Neuronal stem cell (in vitro differentiated cells): ENCODE measurements around the gene SHISAL1.

ENCODE experiments used
- DNase-seq: peaks from one replicate; pipeline ENCODE4 v3.0.0-alpha.2; 2013; ENCODE audit warnings: low spot score
- H2AFZ ChIP-seq: one replicate; pipeline ENCODE4 v1.6.1; 2013; ENCODE audit warnings: mild to moderate bottlenecking, low read length, inconsistent platforms
- H2AK5ac ChIP-seq: 2 replicates; pipeline ENCODE4 v1.6.1; 2013; ENCODE audit warnings: low read depth, mild to moderate bottlenecking, inconsistent platforms, low read length, moderate library complexity, mixed read lengths
- H2BK120ac ChIP-seq: 2 replicates; pipeline ENCODE4 v1.6.1; 2013; ENCODE audit warnings: low read depth, mild to moderate bottlenecking, inconsistent platforms, low read length, moderate library complexity, mixed read lengths
- H2BK12ac ChIP-seq: one replicate; pipeline ENCODE4 v1.6.1; 2013; ENCODE audit warnings: low read length, inconsistent platforms
- H2BK15ac ChIP-seq: 2 replicates; pipeline ENCODE4 v1.6.1; 2013; ENCODE audit warnings: mild to moderate bottlenecking, low read length, inconsistent platforms, mixed read lengths
- H2BK5ac ChIP-seq: one replicate; pipeline ENCODE4 v1.6.1; 2013; ENCODE audit warnings: inconsistent platforms, mild to moderate bottlenecking, low read length, moderate library complexity
- H3K14ac ChIP-seq: one replicate; pipeline ENCODE4 v1.6.1; 2013; ENCODE audit warnings: low read length, inconsistent platforms
- H3K18ac ChIP-seq: 2 replicates; pipeline ENCODE4 v1.6.1; 2013; ENCODE audit warnings: low read length, inconsistent platforms
- H3K23ac ChIP-seq: 2 replicates; pipeline ENCODE4 v1.6.1; 2013; ENCODE audit warnings: low read depth, mild to moderate bottlenecking, mixed read lengths, low read length, inconsistent platforms; ENCODE audit not compliant: poor library complexity
- H3K27ac ChIP-seq: replicated peaks from 3 replicates; pipeline ENCODE4 v1.5.1; 2013; ENCODE audit warnings: low read length, inconsistent platforms
- H3K27me3 ChIP-seq, 3 experiments: 2 replicates each; pipeline ENCODE4 v1.6.1; 2013; ENCODE audit warnings: low read length in 3 of 3, mild to moderate bottlenecking in 2 of 3, inconsistent platforms in 1 of 3, low read depth in 1 of 3, mixed read lengths in 1 of 3, moderate library complexity in 1 of 3; ENCODE audit not compliant: control insufficient read depth in 3 of 3, insufficient read depth in 3 of 3
- H3K36me3 ChIP-seq, 2 donors: replicated peaks in 1 of 2; 2 replicates each; pipeline ENCODE4 v1.6.1; 2013; ENCODE audit warnings: low read length in 2 of 2; ENCODE audit not compliant: control insufficient read depth in 2 of 2, insufficient read depth in 2 of 2
- H3K4ac ChIP-seq: 2 replicates; pipeline ENCODE4 v1.6.1; 2013; ENCODE audit warnings: inconsistent platforms, mild to moderate bottlenecking, low read length, moderate library complexity
- H3K4me1 ChIP-seq, 2 donors: 1 replicate in 1 of 2; 2 replicates in 1 of 2; pipeline ENCODE4 v1.6.1; 2013; ENCODE audit warnings: low read length in 2 of 2, low read depth in 1 of 2; ENCODE audit not compliant: control insufficient read depth in 2 of 2, insufficient read depth in 1 of 2
- H3K4me2 ChIP-seq: one replicate; pipeline ENCODE4 v1.6.1; 2013; ENCODE audit warnings: mild to moderate bottlenecking, low read length, inconsistent platforms; ENCODE audit not compliant: insufficient read depth, poor library complexity, severe bottlenecking
- H3K4me3 ChIP-seq, 2 donors: 2 replicates each; pipeline ENCODE4 v1.5.1; 2013; ENCODE audit warnings: low read length in 2 of 2, mild to moderate bottlenecking in 2 of 2, inconsistent platforms in 1 of 2, moderate library complexity in 1 of 2
- H3K79me1 ChIP-seq: one replicate; pipeline ENCODE4 v1.6.1; 2013; ENCODE audit warnings: low read depth, mild to moderate bottlenecking, inconsistent platforms, low read length, moderate library complexity
- H3K9ac ChIP-seq: one replicate; pipeline ENCODE4 v1.6.1; 2013; ENCODE audit warnings: mild to moderate bottlenecking, low read depth, low read length, inconsistent platforms; ENCODE audit not compliant: poor library complexity
- H3K9me3 ChIP-seq, 2 donors: replicated peaks in 1 of 2; 2 replicates each; pipeline versions ENCODE3 to v1.6.1; 2013; ENCODE audit warnings: low read length in 2 of 2, mild to moderate bottlenecking in 2 of 2, inconsistent platforms in 1 of 2, low read depth in 1 of 2, mixed read lengths in 1 of 2, moderate library complexity in 1 of 2; ENCODE audit not compliant: control insufficient read depth in 2 of 2, insufficient read depth in 1 of 2
- H4K8ac ChIP-seq: one replicate; pipeline ENCODE4 v1.6.1; 2013; ENCODE audit warnings: low read depth, mild to moderate bottlenecking, inconsistent platforms, low read length, moderate library complexity
- H4K91ac ChIP-seq: one replicate; pipeline ENCODE4 v1.6.1; 2013; ENCODE audit warnings: low read length, low read depth, mild to moderate bottlenecking, inconsistent platforms; ENCODE audit not compliant: poor library complexity
- WGBS, 2 donors: extraction: QIAGEN DNeasy Blood & Tissue Kit; methylation state at CpG; one replicate each; pipeline ENCODE4 v1.1.7; 2013; ENCODE audit warnings: missing lambda C conversion rate in 2 of 2, mixed read lengths in 1 of 2; ENCODE audit not compliant: insufficient read length in 2 of 2, insufficient replicate concordance in 1 of 2; ENCODE audit errors: extremely low coverage in 2 of 2; 5-methylcytosine and 5-hydroxymethylcytosine counted together

The SHISAL1 gene

DNA sequence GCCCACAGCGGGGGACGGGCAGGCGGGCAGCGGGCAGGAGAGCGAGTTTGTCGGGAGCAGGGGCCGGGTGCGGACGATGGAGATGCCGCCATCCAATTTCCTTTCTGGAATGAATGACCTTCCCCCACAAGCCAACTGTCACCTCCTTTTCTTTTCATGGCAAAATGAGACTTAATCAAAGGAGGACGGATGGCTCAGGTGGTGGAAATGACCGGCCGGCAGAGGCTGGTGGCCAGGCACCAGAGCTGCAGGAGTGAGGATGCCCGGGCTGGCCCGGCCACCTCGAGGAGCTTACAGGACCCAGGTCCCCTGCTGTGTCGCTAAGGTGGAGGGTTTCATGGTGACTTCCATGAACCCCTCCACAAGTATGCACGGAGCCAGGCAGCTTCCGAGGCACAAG, 11.7 kb downstream of the SHISAL1 start:
- H3K27ac ChIP-seq, result no peak overlapping the region
- peak overlapping the region; percentile 80 for H3K9ac ChIP-seq
- H3K18ac ChIP-seq, result peak overlapping the region; percentile 93
- H4K91ac ChIP-seq, result no peak overlapping the region
- WGBS, 2 donors, result no CpG with 5 or more reads among the region's 19 CpGs
- H3K79me1 ChIP-seq, result no peaks in the 10 kb centered on the region
- H2BK15ac ChIP-seq, result peak overlapping the region; percentile 99
- no peak overlapping the region for H2AFZ ChIP-seq
- no peak for DNase-seq
- H2BK120ac ChIP-seq, result no peak overlapping the region
- H3K36me3 ChIP-seq, result no peaks in the 10 kb centered on the region
- peaks cover 43 to 46% of the 10 kb centered on the region in 2 donors for H3K4me1 ChIP-seq
- H3K4ac ChIP-seq, result peak overlapping the region; percentile 40
- no peak overlapping the region for H3K4me3 ChIP-seq
- H2BK5ac ChIP-seq, result peak overlapping the region; percentile 57
- H3K23ac ChIP-seq, result no peak overlapping the region
- peaks cover 0 to 2% of the 10 kb centered on the region in 2 donors for H3K9me3 ChIP-seq
- H4K8ac ChIP-seq, result no peak overlapping the region
- H3K14ac ChIP-seq, result peak overlapping the region; percentile 67
- H2BK12ac ChIP-seq, result peak overlapping the region; percentile 96
- peak overlapping the region; percentile 95 for H2AK5ac ChIP-seq
- no peaks in the 10 kb centered on the region for H3K27me3 ChIP-seq
- H3K4me2 ChIP-seq, result no peak overlapping the region

DNA sequence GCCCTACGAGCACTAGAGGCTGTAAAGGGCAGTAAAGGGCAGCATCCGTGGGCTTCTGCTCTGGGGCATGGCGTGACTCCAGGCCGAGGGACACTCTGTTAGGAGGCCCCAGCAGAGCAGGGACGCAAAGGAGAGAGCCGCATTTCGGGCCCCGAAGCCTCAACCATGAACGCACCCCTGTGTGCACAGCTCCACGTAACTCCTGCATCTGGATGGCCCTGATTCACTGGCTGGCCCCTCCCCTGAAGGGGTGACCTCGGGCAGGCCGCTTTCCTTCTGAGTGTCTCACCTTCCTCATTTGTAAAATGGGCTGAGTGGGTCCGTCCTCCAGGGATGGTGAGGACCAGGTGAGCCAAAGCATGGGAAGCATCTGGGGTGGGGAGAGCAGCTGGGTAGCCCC, 13.6 kb downstream of the SHISAL1 start:
- WGBS, 2 donors, result no CpG with 5 or more reads among the region's 13 CpGs
- Histone ChIP-seq H3K27me3 (no peaks in the 10 kb centered on the region), H3K4me3 (peak overlapping the region in 1 of 2 donors; percentile 0), H3K36me3 (no peaks in the 10 kb centered on the region), H3K23ac (no peak overlapping the region), H2BK15ac (peak overlapping the region; percentile 99), H3K14ac (peak overlapping the region; percentile 47), H2AK5ac (peak overlapping the region; percentile 96), H3K4me2 (no peak overlapping the region), H3K27ac (peak overlapping the region; percentile 93), H3K4me1 (peaks cover 35 to 42% of the 10 kb centered on the region in 2 donors), H2BK12ac (peak overlapping the region; percentile 96), H3K4ac (no peak overlapping the region), H2BK120ac (peak overlapping the region; percentile 64), H3K9ac (no peak overlapping the region), H4K91ac (peak overlapping the region; percentile 20), H2BK5ac (peak overlapping the region; percentile 94), H3K9me3 (peaks cover 2 to 9% of the 10 kb centered on the region in 2 donors), H2AFZ (peak overlapping the region; percentile 78), H3K18ac (peak overlapping the region; percentile 97), H4K8ac (no peak overlapping the region), H3K79me1 (no peaks in the 10 kb centered on the region)
- no peak for DNase-seq

DNA sequence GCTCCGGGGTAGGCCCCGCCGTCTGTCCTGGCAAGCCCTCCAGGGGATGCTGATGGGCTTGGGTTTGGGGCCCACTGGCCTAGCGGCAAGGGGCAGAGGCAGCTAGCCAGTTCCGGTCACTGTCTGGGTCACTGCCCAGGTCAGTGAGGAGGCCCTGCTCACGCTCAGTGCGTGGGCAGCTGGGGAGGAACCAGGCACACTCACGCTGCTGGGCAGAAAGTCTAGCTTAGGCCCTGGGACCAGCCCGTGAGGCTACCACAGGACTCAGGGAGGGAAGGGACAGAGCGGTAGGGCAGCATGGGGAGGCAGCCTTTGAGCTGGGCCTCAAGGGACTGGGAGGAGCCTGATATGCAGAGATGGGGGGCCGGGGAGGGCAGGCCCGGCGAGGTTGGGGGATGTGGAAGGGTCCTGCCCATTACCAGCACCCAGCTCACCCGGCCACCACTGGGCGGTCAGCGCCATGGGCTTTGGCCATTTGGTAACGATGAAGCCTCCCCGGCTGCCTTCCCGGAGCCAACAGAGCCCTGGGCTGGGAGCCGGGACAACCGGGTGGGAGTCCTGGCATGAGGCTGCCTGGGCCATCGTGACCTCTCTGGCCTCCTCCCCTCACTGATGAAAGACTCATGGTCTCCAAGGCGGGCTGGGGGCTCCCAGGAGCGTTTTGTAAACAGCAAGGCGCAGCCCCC, 14.2 kb downstream of the SHISAL1 start:
- H3K18ac ChIP-seq, result peak overlapping the region; percentile 97
- peak overlapping the region in 1 of 2 donors; percentile 13 for H3K4me3 ChIP-seq
- H2AFZ ChIP-seq, result peak overlapping the region; percentile 78
- H3K14ac ChIP-seq, result peak overlapping the region; percentile 47
- H2BK12ac ChIP-seq, result peak overlapping the region; percentile 96
- H2BK120ac ChIP-seq, result peak overlapping the region; percentile 64
- H3K4me1 ChIP-seq, result peaks cover 35 to 42% of the 10 kb centered on the region in 2 donors
- H2BK15ac ChIP-seq, result peak overlapping the region; percentile 99
- no peak for DNase-seq
- H3K36me3 ChIP-seq, result no peaks in the 10 kb centered on the region
- no peak overlapping the region for H3K23ac ChIP-seq
- H2AK5ac ChIP-seq, result peak overlapping the region; percentile 96
- peak overlapping the region; percentile 94 for H2BK5ac ChIP-seq
- no peak overlapping the region for H3K4ac ChIP-seq
- peaks cover 5 to 14% of the 10 kb centered on the region in 2 donors for H3K9me3 ChIP-seq
- peak overlapping the region; percentile 93 for H3K27ac ChIP-seq
- no peaks in the 10 kb centered on the region for H3K27me3 ChIP-seq
- no peak overlapping the region for H4K8ac ChIP-seq
- no CpG with 5 or more reads among the region's 25 CpGs for WGBS, 2 donors
- no peak overlapping the region for H3K4me2 ChIP-seq
- H3K79me1 ChIP-seq, result no peaks in the 10 kb centered on the region
- H3K9ac ChIP-seq, result no peak overlapping the region
- H4K91ac ChIP-seq, result peak overlapping the region; percentile 99

DNA sequence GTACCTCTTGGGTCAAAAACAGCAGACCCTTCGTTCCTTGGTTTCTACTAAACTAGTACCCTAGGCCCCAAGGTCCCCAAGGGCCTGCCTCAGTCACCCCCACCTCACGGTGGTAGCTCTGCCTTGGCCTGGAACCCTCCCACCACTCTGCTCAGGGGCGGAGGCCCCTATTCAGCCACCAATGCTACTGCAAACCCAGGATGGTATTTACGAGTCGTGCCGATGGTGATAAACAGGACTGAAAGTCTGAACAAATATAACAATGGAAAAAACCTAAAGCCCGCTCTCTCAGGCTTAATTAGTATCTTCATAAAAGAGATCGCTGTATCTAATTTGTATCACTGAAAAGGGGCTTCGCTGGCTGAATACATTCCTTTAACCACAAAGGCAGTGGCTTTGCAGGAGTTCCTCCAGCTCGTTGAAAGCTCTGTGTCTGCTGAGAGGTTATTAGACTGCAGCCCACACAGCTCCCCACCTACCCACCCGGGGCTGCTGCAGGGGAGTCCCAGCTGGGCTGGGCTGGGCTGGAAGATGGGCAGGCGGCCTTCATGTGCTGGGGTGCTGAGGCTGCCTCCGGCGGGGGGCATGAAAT, 15.2 kb downstream of the SHISAL1 start:
- Histone ChIP-seq H3K27me3 (no peaks in the 10 kb centered on the region), H2BK15ac (peak overlapping the region; percentile 59), H3K27ac (peak overlapping the region; percentile 93), H4K91ac (peak overlapping the region; percentile 98), H3K4me2 (peak overlapping the region; percentile 26), H4K8ac (no peak overlapping the region), H3K79me1 (no peaks in the 10 kb centered on the region), H2BK120ac (peak overlapping the region; percentile 10), H3K9ac (no peak overlapping the region), H2BK5ac (no peak overlapping the region), H3K36me3 (no peaks in the 10 kb centered on the region), H2AK5ac (peak overlapping the region; percentile 96), H2BK12ac (no peak overlapping the region), H3K4ac (peak overlapping the region; percentile 1), H3K23ac (no peak overlapping the region), H3K4me1 (peaks cover 35 to 42% of the 10 kb centered on the region in 2 donors), H3K18ac (peak overlapping the region; percentile 86), H3K9me3 (peaks cover 3 to 15% of the 10 kb centered on the region in 2 donors), H3K14ac (no peak overlapping the region), H2AFZ (no peak overlapping the region), H3K4me3 (no peak overlapping the region)
- no CpG with 5 or more reads among the region's 14 CpGs for WGBS, 2 donors
- DNase-seq, result peak; percentile 71
